HG02973 (cell line): Measurements from ENCODE around the gene DNAJC18.
"Not testable (repeated sequence)": the region's sequence is repeated elsewhere in the genome, so short reads cannot be mapped to it uniquely, and the experiment has no call there.

Experiments
- ATAC-seq: cut with Tn5 transposase; IDR thresholded peaks from one replicate; pipeline ENCODE4 v1.9.1; 2021; ENCODE audit warnings: moderate library complexity; ENCODE audit not compliant: unreplicated experiment

Gene DNAJC18

GRCh38 chr5:139461698-139462097 is 22.4 kb upstream of the DNAJC18 start:
- no peak for ATAC-seq

- no peak for ATAC-seq
These were observed 21.9 kb upstream of the DNAJC18 start for GRCh38 chr5:139461176-139461575.

GRCh38 chr5:139460455-139460854 is 21.1 kb upstream of the DNAJC18 start:
- ATAC-seq = no peak

GRCh38 chr5:139459451-139459934 is 20.2 kb upstream of the DNAJC18 start:
- no peak for ATAC-seq

- ATAC-seq = peak; percentile 62
These were observed 19.5 kb upstream of the DNAJC18 start for GRCh38 chr5:139458580-139459407.

- no peak for ATAC-seq
These were observed 18.5 kb upstream of the DNAJC18 start for GRCh38 chr5:139457653-139458306.

GRCh38 chr5:139457241-139457640 is 17.9 kb upstream of the DNAJC18 start:
- no peak for ATAC-seq

GRCh38 chr5:139456776-139457175 is 17.5 kb upstream of the DNAJC18 start:
- ATAC-seq = no peak

- ATAC-seq = no peak
These were observed 15.4 kb upstream of the DNAJC18 start for GRCh38 chr5:139454568-139455290.

GRCh38 chr5:139453683-139454567 is 14.6 kb upstream of the DNAJC18 start:
- ATAC-seq = no peak

- ATAC-seq = no peak
These were observed 12.7 kb upstream of the DNAJC18 start for GRCh38 chr5:139451878-139452660.

GRCh38 chr5:139451176-139451575 is 11.9 kb upstream of the DNAJC18 start:
- ATAC-seq = no peak

- ATAC-seq = no peak
These were observed 7.8 kb upstream of the DNAJC18 start for GRCh38 chr5:139446956-139447779.

- no peak for ATAC-seq
These were observed 6.2 kb upstream of the DNAJC18 start for GRCh38 chr5:139445325-139446170.

- ATAC-seq = no peak
These were observed 4.6 kb upstream of the DNAJC18 start for GRCh38 chr5:139443831-139444453.

GRCh38 chr5:139440416-139440815 is 1.1 kb upstream of the DNAJC18 start:
- not testable (repeated sequence) for ATAC-seq

GRCh38 chr5:139438707-139439012 is 665 bp downstream of the DNAJC18 start:
- ATAC-seq = no peak

- ATAC-seq = no peak
These were observed 3.6 kb downstream of the DNAJC18 start for GRCh38 chr5:139435676-139436075.
